Neural cell (in vitro differentiated cells): ENCODE data around the gene RPS19BP1.

Source experiments
- EZH2 ChIP-seq: fragments of 200-600, 300-800 bp; shearing (Covaris generic), sonication (generic); IDR thresholded peaks from 2 replicates; pipeline ENCODE4 v1.6.1; 2014; ENCODE audit warnings: antibody characterized with exemption, low read length, borderline replicate concordance, mild to moderate bottlenecking; ENCODE audit not compliant: insufficient read depth, poor library complexity, severe bottlenecking
- REST ChIP-seq: IDR thresholded peaks from 2 replicates; pipeline ENCODE4 v1.6.1; 2012; ENCODE audit warnings: borderline replicate concordance

DNA sequence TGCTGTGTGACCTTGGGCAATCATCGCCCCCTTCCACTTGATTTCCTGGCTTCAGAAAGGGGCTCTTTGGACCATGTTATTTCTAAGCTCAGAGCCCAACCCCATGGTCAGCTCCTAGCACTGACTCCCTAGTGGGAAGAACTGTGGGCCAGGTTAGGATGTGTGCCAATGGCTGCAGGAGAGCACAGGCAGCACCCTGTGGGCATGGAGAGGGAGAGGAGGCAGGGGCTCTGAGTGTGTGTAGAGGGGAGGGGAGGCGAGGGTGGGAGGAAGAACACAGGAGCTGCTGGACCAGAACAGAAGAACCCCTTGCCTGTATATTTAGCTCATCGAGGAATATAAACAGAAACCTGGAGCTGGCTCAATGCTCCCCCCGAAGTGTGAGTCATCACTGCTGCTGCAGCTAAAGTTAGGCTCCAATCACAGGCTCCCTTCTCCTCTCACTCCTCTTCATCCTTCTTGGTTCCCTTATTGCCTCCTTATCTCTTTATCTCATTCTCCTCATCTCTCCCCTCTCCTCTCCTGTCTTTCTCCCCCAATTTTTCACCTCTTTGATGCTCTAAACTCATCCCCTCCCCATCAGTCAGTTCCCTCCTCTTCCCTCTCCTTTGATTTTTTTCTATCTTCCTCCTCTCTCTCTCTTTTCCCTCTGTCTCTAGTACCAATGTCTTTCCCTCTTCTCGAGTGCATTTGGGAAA lies 14.5 kb upstream of the RPS19BP1 start:
- TF ChIP-seq EZH2 (no peak), REST (no peak)
